Panc1 (cell line): ENCODE results near the gene SLC66A2. TPM values are rescaled to one million over a fixed set of nuclear protein-coding genes. Genes with fewer than 3 reads are reported as not detected.
A peak's percentile ranks its signal among the peaks of the same experiment; 100 is the strongest.

Experiments
- ATAC-seq: fragments of 200-7000 bp; cut with Tn5 transposase; 2 replicates; pipeline ENCODE4 v1.9.1; 2020; ENCODE audit warnings: mild to moderate bottlenecking, moderate library complexity
- BruUV-seq: library from RNA; stranded (reverse); fragments of 400-500 nt; replicated peaks from 2 replicates; lab custom pipeline; 2021; lab: Mats Ljungman, UMichigan
- CTCF ChIA-PET: fragments of 300-600 bp; sonication (Branson Sonifier 250); formaldehyde crosslinking; loops from one replicate; lab custom pipeline; 2022; ENCODE audit warnings: antibody characterized with exemption; lab: Charles Lee
- POLR2A ChIA-PET: fragments of 300-600 bp; sonication (Branson Sonifier 250); formaldehyde crosslinking; loops from one replicate; lab custom pipeline; 2022; ENCODE audit warnings: antibody characterized with exemption; lab: Charles Lee
- DNase-seq: peaks from one replicate; pipeline ENCODE4 v3.0.0-alpha.2; 2010; ENCODE audit warnings: low read depth, low spot score
- H3K27ac ChIP-seq: 2 replicates; pipeline ENCODE4 v1.5.1; 2011; ENCODE audit warnings: mild to moderate bottlenecking, low read length, inconsistent platforms
- H3K27me3 ChIP-seq: fragments of 200-500 bp; sonication (Bioruptor generic); 2 replicates; pipeline ENCODE4 v1.6.0; 2014; ENCODE audit warnings: low read length, inconsistent platforms; ENCODE audit not compliant: control insufficient read depth, insufficient read depth
- H3K36me3 ChIP-seq: fragments of 200-500 bp; sonication (Bioruptor generic); 2 replicates; pipeline ENCODE4 v1.5.1; 2014; ENCODE audit warnings: inconsistent platforms, mild to moderate bottlenecking, low read length, moderate library complexity; ENCODE audit not compliant: control insufficient read depth, insufficient read depth
- H3K4me1 ChIP-seq: 2 replicates; pipeline ENCODE4 v1.5.1; 2011; ENCODE audit warnings: inconsistent platforms, mild to moderate bottlenecking, low read length, moderate library complexity; ENCODE audit not compliant: control insufficient read depth, insufficient read depth
- H3K4me3 ChIP-seq, 2 experiments: 2 replicates each; pipeline ENCODE4 v1.5.1; 2011 to 2012; ENCODE audit warnings: low read depth in 2 of 2, low read length in 2 of 2, mild to moderate bottlenecking in 2 of 2, inconsistent platforms in 1 of 2, moderate library complexity in 1 of 2
- H3K9me3 ChIP-seq: fragments of 200-500 bp; sonication (Bioruptor generic); 2 replicates; pipeline ENCODE4 v1.5.1; 2014; ENCODE audit warnings: low read depth, mild to moderate bottlenecking, inconsistent platforms, low read length, moderate library complexity; ENCODE audit not compliant: control insufficient read depth, insufficient read depth
- CTCF ChIP-seq: fragments of 450-650 bp; IDR thresholded peaks from 2 replicates; pipeline ENCODE4 v1.5.1; 2017; ENCODE audit warnings: mild to moderate bottlenecking
- POLR2AphosphoS5 ChIP-seq: IDR thresholded peaks from 2 replicates; pipeline ENCODE4 v1.6.1; 2012; ENCODE audit warnings: mild to moderate bottlenecking, low read depth, low read length, moderate library complexity
- REST ChIP-seq, 2 experiments: IDR thresholded peaks; 2 replicates each; pipeline ENCODE4 v1.6.1; 2011 to 2012; ENCODE audit warnings: low read depth in 2 of 2, control low read depth in 1 of 2, low read length in 1 of 2, mild to moderate bottlenecking in 1 of 2, moderate library complexity in 1 of 2; ENCODE audit not compliant: insufficient read depth in 1 of 2
- SIN3A ChIP-seq: IDR thresholded peaks from 2 replicates; pipeline ENCODE4 v1.6.1; 2012; ENCODE audit warnings: low read depth, mild to moderate bottlenecking, low read length, moderate library complexity, borderline replicate concordance; ENCODE audit not compliant: insufficient read depth
- TCF7L2 ChIP-seq: IDR thresholded peaks from 2 replicates; pipeline ENCODE4 v1.6.1; 2011; ENCODE audit warnings: mild to moderate bottlenecking, low read depth, low read length, inconsistent platforms
- in situ Hi-C: cut with HindIII; loops from 2 replicates; pipeline ENCODE4 v1.10.0; 2016; ENCODE audit warnings: low sequenced_read_pairs, low pct_unique_long_range_greater_than_20kb
- intact Hi-C: fragments of 100-400 bp; cut with micrococcal nuclease; formaldehyde crosslinking; loops from one replicate; pipeline ENCODE4 v1.10.0; 2022; ENCODE audit not compliant: unreplicated experiment
- total RNA-seq: library from RNA; stranded (reverse); gene quantifications from one replicate; pipeline ENCODE4 v1.2.1, GENCODE V29; 2021; ENCODE audit not compliant: unreplicated experiment

Gene SLC66A2
- total RNA-seq, 1 experiment from 2014 or later, result 92.5 TPM

- no peak overlapping the region for H3K27ac ChIP-seq
- TF ChIP-seq CTCF, result no peak
- no peak for TF ChIP-seq TCF7L2
- TF ChIP-seq POLR2AphosphoS5, result no peak
- TF ChIP-seq REST (IDR thresholded peaks at IDR 0.05; ENCODE audit: insufficient read depth in 1 of 2, low read depth in 2 of 2, low read length in 1 of 2), result no peak
- no peak for TF ChIP-seq SIN3A
- no TSS peak for BruUV-seq
- CTCF ChIA-PET, result no interaction called here
- ATAC-seq (peak; percentile 57), DNase-seq (no peak)
- POLR2A ChIA-PET, result no interaction called here
- in situ Hi-C loops (no loop called here), intact Hi-C loops (no loop called here)
- no peak overlapping the region for H3K4me3 ChIP-seq
- peaks cover 2% of the 10 kb centered on the region; the same call in 1 of the 2 replicates for H3K27me3 ChIP-seq
- H3K36me3 ChIP-seq, result no peaks in the 10 kb centered on the region
- no peaks in the 10 kb centered on the region for H3K9me3 ChIP-seq
- H3K4me1 ChIP-seq, result 0 out of 2 replicates have a peak, but pooled peaks cover 4% of the 10 kb centered on the region
These were observed 74.0 kb downstream of the SLC66A2 start for GRCh38 chr18:79877163-79878091.

GRCh38 chr18:79876497-79876896 lies 75.0 kb downstream of the SLC66A2 start:
- no peak for DNase-seq

More at GRCh38 chr18:79876497-79876896, 75.0 kb downstream of the SLC66A2 start:
- ChIA-PET CTCF (no interaction called here), POLR2A (no interaction called here)
- ATAC-seq, result 0 out of 2 replicates have a peak, but pooled peaks have one; percentile 10
- intact Hi-C loops, result no loop called here
- 0 out of 2 replicates have a peak, but pooled peaks cover 4% of the 10 kb centered on the region for H3K4me1 ChIP-seq
- TF ChIP-seq SIN3A (no peak), REST (IDR thresholded peaks at IDR 0.05; ENCODE audit: insufficient read depth in 1 of 2, low read depth in 2 of 2, low read length in 1 of 2) (no peak), CTCF (no peak), TCF7L2 (no peak), POLR2AphosphoS5 (no peak)
- no peak overlapping the region for H3K27ac ChIP-seq
- no peaks in the 10 kb centered on the region for H3K9me3 ChIP-seq
- peaks cover 2% of the 10 kb centered on the region; the same call in 1 of the 2 replicates for H3K27me3 ChIP-seq
- no peaks in the 10 kb centered on the region for H3K36me3 ChIP-seq
- in situ Hi-C loops, result no loop called here
- no TSS peak for BruUV-seq
- no peak overlapping the region for H3K4me3 ChIP-seq
